GM12878 (cell line): ENCODE results near the gene RPS23. TPM values are rescaled to one million over a fixed set of nuclear protein-coding genes. Genes with fewer than 3 reads are reported as not detected.

Experiments
- ATAC-seq: fragments of 200-7000 bp; cut with Tn5 transposase; 3 replicates; pipeline ENCODE4 v1.9.1; 2020; ENCODE audit warnings: mild to moderate bottlenecking, moderate library complexity
- BruUV-seq: library from RNA; stranded (reverse); fragments of 400-500 nt; replicated peaks from 2 replicates; lab custom pipeline; 2021; lab: Mats Ljungman, UMichigan
- CTCF ChIA-PET: fragments of 300-600 bp; sonication (Branson Sonifier 250); formaldehyde crosslinking; extraction: SDS; loops from one replicate; lab custom pipeline; 2021; ENCODE audit warnings: inconsistent platforms; lab: Yijun Ruan, JAX
- POLR2A ChIA-PET: fragments of 350-600 bp; formaldehyde crosslinking; extraction: SDS; loops from one replicate; lab custom pipeline; 2021; ENCODE audit warnings: inconsistent platforms; lab: Charles Lee
- RAD21 ChIA-PET: fragments of 300-600 bp; sonication (Branson Sonifier 250); formaldehyde crosslinking; loops from one replicate; lab custom pipeline; 2023; ENCODE audit warnings: antibody characterized with exemption; ENCODE audit not compliant: unreplicated experiment; lab: Charles Lee
- SMC1A ChIA-PET: fragments of 300-600 bp; sonication (Branson Sonifier 250); formaldehyde crosslinking; loops from one replicate; lab custom pipeline; 2023; ENCODE audit not compliant: unreplicated experiment, uncharacterized antibody; lab: Charles Lee
- DNase-seq: peaks from one replicate; pipeline ENCODE4 v3.0.0-alpha.2; 2011; ENCODE audit warnings: low read depth, low spot score
- FAIRE-seq: peaks from 3 replicates; lab custom pipeline; 2011; peaks lifted over from hg19 to GRCh38; lab: Jason Lieb, UNC
- H2AFZ ChIP-seq: 2 replicates; pipeline ENCODE4 v1.6.0; 2011; ENCODE audit warnings: low read depth, low read length, control low read depth; ENCODE audit not compliant: control insufficient read depth
- H3K27ac ChIP-seq: 2 replicates; pipeline ENCODE4 v1.5.1; 2011; ENCODE audit warnings: control low read depth; ENCODE audit not compliant: control insufficient read depth, insufficient read depth
- H3K27me3 ChIP-seq, 2 experiments: replicated peaks in 1 of 2; 2 replicates each; pipeline versions ENCODE4 v1.6.0 to v1.6.1; 2011; ENCODE audit warnings: low read length in 1 of 2; ENCODE audit not compliant: control insufficient read depth in 2 of 2, insufficient read depth in 2 of 2
- H3K36me3 ChIP-seq, 2 experiments: 2 replicates each; pipeline ENCODE4 v1.5.1; 2011; ENCODE audit warnings: low read length in 1 of 2; ENCODE audit not compliant: control insufficient read depth in 2 of 2, insufficient read depth in 2 of 2
- H3K4me1 ChIP-seq: 2 replicates; pipeline ENCODE4 v1.6.1; 2011; ENCODE audit warnings: mild to moderate bottlenecking, low read length, moderate library complexity, mixed read lengths; ENCODE audit not compliant: control insufficient read depth, insufficient read depth
- H3K4me2 ChIP-seq: 2 replicates; pipeline ENCODE4 v1.6.0; 2011; ENCODE audit warnings: control low read depth; ENCODE audit not compliant: control insufficient read depth, insufficient read depth
- H3K4me3 ChIP-seq: fragments of 200-600 bp; sonication (generic); 2 replicates; pipeline ENCODE4 v1.5.1; 2016
- H3K79me2 ChIP-seq: 2 replicates; pipeline ENCODE4 v1.6.0; 2011; ENCODE audit warnings: low read length; ENCODE audit not compliant: control insufficient read depth, insufficient read depth
- H3K9ac ChIP-seq: 2 replicates; pipeline ENCODE4 v1.8.0; 2011; ENCODE audit warnings: low read length, control low read depth, mixed read lengths; ENCODE audit not compliant: control insufficient read depth, insufficient read depth
- H3K9me3 ChIP-seq: replicated peaks from 3 replicates; pipeline ENCODE4 v1.5.1; 2011; ENCODE audit warnings: mild to moderate bottlenecking, low read length; ENCODE audit not compliant: control insufficient read depth, insufficient read depth
- H4K20me1 ChIP-seq: 2 replicates; pipeline ENCODE4 v1.6.0; 2011; ENCODE audit not compliant: control insufficient read depth, insufficient read depth
- ASH2L ChIP-seq: fragments of 300-600, 200-600 bp; sonication (generic); IDR thresholded peaks from 2 replicates; pipeline ENCODE4 v1.6.1; 2017; ENCODE audit warnings: low read depth, mild to moderate bottlenecking, borderline replicate concordance
- FOXM1 ChIP-seq: IDR thresholded peaks from 2 replicates; pipeline ENCODE4 v1.6.1; 2012; ENCODE audit warnings: low read depth, mild to moderate bottlenecking, inconsistent platforms, low read length, moderate library complexity
- LARP7 ChIP-seq: fragments of 450-650 bp; IDR thresholded peaks from 2 replicates; pipeline ENCODE4 v1.6.1; 2017; ENCODE audit warnings: mild to moderate bottlenecking
- MTA3 ChIP-seq: IDR thresholded peaks from 2 replicates; pipeline ENCODE4 v1.6.1; 2012; ENCODE audit warnings: low read length, inconsistent platforms, borderline replicate concordance
- NFYB ChIP-seq: IDR thresholded peaks from 2 replicates; pipeline ENCODE4 v1.6.1; 2011; ENCODE audit warnings: low read depth, mild to moderate bottlenecking, low read length, improper control_type of control experiment, moderate library complexity; ENCODE audit not compliant: insufficient read depth
- NRF1 ChIP-seq: conservative IDR thresholded peaks from 2 replicates; pipeline ENCODE4 v1.6.1; 2011; ENCODE audit warnings: mild to moderate bottlenecking, low read depth, low read length, improper control_type of control experiment
- POLR2AphosphoS5 ChIP-seq: IDR thresholded peaks from 2 replicates; pipeline ENCODE4 v1.6.1; 2011; ENCODE audit warnings: mild to moderate bottlenecking, low read length, inconsistent platforms
- POU2F2 ChIP-seq: IDR thresholded peaks from 3 replicates; pipeline ENCODE4 v1.6.1; 2011; ENCODE audit warnings: low read depth, mild to moderate bottlenecking, low read length, borderline replicate concordance
- RB1 ChIP-seq: fragments of 450-650 bp; formaldehyde crosslinking; IDR thresholded peaks from 2 replicates; pipeline ENCODE4 v1.6.1; 2017; ENCODE audit warnings: mild to moderate bottlenecking, borderline replicate concordance
- SIN3A ChIP-seq: IDR thresholded peaks from 2 replicates; pipeline ENCODE4 v1.6.1; 2012; ENCODE audit warnings: low read depth, low read length, improper control_type of control experiment
- SIX5 ChIP-seq: IDR thresholded peaks from 2 replicates; pipeline ENCODE4 v1.6.1; 2011; ENCODE audit warnings: mild to moderate bottlenecking, low read depth, low read length, moderate library complexity; ENCODE audit not compliant: severe bottlenecking
- SMARCA5 ChIP-seq: fragments of 450-650 bp; IDR thresholded peaks from 2 replicates; pipeline ENCODE4 v1.6.1; 2017; ENCODE audit warnings: mild to moderate bottlenecking
- SUZ12 ChIP-seq: fragments of 200-600 bp; sonication (generic); IDR thresholded peaks from one replicate; pipeline ENCODE4 v1.6.1; 2018; ENCODE audit warnings: antibody characterized with exemption, mild to moderate bottlenecking; ENCODE audit not compliant: unreplicated experiment
- YBX1 ChIP-seq: fragments of 450-650 bp; IDR thresholded peaks from 2 replicates; pipeline ENCODE4 v1.6.1; 2016; ENCODE audit warnings: antibody characterized with exemption
- WGBS: methylation state at CpG from one replicate; pipeline ENCODE4 v1.1.6; 2016; ENCODE audit warnings: low lambda C conversion rate; ENCODE audit not compliant: insufficient replicate concordance, insufficient coverage; ENCODE audit errors: missing lambda C conversion rate; 5-methylcytosine and 5-hydroxymethylcytosine counted together
- in situ Hi-C: fragments of 300-500 bp; cut with MboI; formaldehyde crosslinking; loops from 9 replicates; pipeline ENCODE4 v1.14.3; 2018; ENCODE audit warnings: mixed read lengths
- intact Hi-C: fragments of 100-400 bp; cut with micrococcal nuclease; formaldehyde crosslinking; loops from one replicate; pipeline ENCODE4 v1.14.2; 2022; ENCODE audit not compliant: unreplicated experiment
- polyA plus RNA-seq, 11 experiments: library from polyadenylated mRNA; depleted of rRNA in 4 of 11; unstranded in 6 of 11; stranded (reverse) in 5 of 11; fragments of >200 nt; fragmentation: Nextera tagmentation in 4 of 11; fragmentation: Illumina TruSeq in 1 of 11; extraction: Ambion mirVana in 4 of 11; extraction: Trizol in 1 of 11; gene quantifications; 1 replicate in 1 of 11; 2 replicates in 10 of 11; pipeline versions ENCODE4 v1.2.1 to v1.2.3, GENCODE V29; 2011 to 2016; ENCODE audit warnings: inconsistent platforms in 2 of 11, missing spikeins in 2 of 11, low read depth in 1 of 11
- total RNA-seq, 4 experiments: library from RNA; depleted of rRNA in 3 of 4; stranded (reverse); fragments of >200 nt in 3 of 4; fragmentation: Illumina TruSeq in 1 of 4; extraction: Trizol in 1 of 4; gene quantifications; 2 replicates each; pipeline versions ENCODE4 v1.2.1 to v1.2.3, GENCODE V29; 2013 to 2021
- TF ChIP-seq, protein P1 (sequence below): fragments of 450-650 bp; IDR thresholded peaks from 2 replicates; pipeline ENCODE4 v1.6.1; 2018; ENCODE audit warnings: borderline replicate concordance, mild to moderate bottlenecking; ENCODE audit not compliant: partially characterized antibody
- TF ChIP-seq, protein P2 (sequence below): IDR thresholded peaks from 2 replicates; pipeline ENCODE4 v1.6.1; 2011; ENCODE audit warnings: low read depth, low read length, improper control_type of control experiment, borderline replicate concordance
- TF ChIP-seq, protein P3 (sequence below): fragments of 150-350 bp; IDR thresholded peaks from 2 replicates; pipeline ENCODE4 v1.6.1; 2014; ENCODE audit warnings: mild to moderate bottlenecking, low read depth, low read length
- TF ChIP-seq, protein P4 (sequence below): fragments of 450-650 bp; IDR thresholded peaks from 2 replicates; pipeline ENCODE4 v1.6.1; 2017; ENCODE audit warnings: mild to moderate bottlenecking

RPS23 gene
- total and polyA plus RNA-seq, 10 of the 15 experiments (the other 5 are each of a cell fraction or from before 2014, with no cell fraction given) = 2,489 to 8,145 (median 5,256) TPM

DNA sequence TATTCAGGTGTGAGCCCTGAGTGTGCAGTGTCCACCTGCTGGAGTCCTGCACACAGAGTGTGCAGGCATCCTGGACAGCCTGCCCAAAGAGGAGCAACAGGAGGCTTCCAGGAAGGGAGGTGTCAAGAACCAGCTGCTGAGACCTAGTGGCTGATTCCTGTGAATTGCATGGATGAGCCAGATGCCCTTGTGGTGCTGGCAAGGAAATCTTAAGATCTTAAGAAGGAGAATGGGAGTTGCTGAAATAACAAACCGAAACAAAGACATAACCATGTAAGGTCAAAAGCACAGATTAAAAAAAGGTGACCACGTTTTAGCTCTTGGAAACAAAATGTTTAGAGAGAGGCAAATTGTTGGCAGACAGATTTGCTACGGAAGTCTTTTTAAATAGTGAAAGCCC lies 29.3 kb upstream of the RPS23 start:
- no peak for TF ChIP-seq MTA3
- no peak for TF ChIP-seq LARP7
- TF ChIP-seq ASH2L = no peak
- TF ChIP-seq SIN3A = no peak
- no peak for TF ChIP-seq YBX1
- no peak for TF ChIP-seq SMARCA5
- TF ChIP-seq FOXM1 = no peak
- TF ChIP-seq SUZ12 = no peak
- TF ChIP-seq NFYB = no peak
- TF ChIP-seq POLR2AphosphoS5 = no peak
- no peak for TF ChIP-seq POU2F2
- TF ChIP-seq RB1 = no peak
- no peak for TF ChIP-seq NRF1
- TF ChIP-seq, protein P1, sequence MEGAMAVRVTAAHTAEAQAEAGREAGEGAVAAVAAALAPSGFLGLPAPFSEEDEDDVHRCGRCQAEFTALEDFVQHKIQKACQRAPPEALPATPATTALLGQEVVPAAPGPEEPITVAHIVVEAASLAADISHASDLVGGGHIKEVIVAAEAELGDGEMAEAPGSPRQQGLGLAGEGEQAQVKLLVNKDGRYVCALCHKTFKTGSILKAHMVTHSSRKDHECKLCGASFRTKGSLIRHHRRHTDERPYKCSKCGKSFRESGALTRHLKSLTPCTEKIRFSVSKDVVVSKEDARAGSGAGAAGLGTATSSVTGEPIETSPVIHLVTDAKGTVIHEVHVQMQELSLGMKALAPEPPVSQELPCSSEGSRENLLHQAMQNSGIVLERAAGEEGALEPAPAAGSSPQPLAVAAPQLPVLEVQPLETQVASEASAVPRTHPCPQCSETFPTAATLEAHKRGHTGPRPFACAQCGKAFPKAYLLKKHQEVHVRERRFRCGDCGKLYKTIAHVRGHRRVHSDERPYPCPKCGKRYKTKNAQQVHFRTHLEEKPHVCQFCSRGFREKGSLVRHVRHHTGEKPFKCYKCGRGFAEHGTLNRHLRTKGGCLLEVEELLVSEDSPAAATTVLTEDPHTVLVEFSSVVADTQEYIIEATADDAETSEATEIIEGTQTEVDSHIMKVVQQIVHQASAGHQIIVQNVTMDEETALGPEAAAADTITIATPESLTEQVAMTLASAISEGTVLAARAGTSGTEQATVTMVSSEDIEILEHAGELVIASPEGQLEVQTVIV = no peak
- TF ChIP-seq, protein P2, sequence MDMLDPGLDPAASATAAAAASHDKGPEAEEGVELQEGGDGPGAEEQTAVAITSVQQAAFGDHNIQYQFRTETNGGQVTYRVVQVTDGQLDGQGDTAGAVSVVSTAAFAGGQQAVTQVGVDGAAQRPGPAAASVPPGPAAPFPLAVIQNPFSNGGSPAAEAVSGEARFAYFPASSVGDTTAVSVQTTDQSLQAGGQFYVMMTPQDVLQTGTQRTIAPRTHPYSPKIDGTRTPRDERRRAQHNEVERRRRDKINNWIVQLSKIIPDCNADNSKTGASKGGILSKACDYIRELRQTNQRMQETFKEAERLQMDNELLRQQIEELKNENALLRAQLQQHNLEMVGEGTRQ = no peak
- no peak for TF ChIP-seq SIX5
- TF ChIP-seq, protein P3, sequence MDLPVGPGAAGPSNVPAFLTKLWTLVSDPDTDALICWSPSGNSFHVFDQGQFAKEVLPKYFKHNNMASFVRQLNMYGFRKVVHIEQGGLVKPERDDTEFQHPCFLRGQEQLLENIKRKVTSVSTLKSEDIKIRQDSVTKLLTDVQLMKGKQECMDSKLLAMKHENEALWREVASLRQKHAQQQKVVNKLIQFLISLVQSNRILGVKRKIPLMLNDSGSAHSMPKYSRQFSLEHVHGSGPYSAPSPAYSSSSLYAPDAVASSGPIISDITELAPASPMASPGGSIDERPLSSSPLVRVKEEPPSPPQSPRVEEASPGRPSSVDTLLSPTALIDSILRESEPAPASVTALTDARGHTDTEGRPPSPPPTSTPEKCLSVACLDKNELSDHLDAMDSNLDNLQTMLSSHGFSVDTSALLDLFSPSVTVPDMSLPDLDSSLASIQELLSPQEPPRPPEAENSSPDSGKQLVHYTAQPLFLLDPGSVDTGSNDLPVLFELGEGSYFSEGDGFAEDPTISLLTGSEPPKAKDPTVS = no peak
- TF ChIP-seq, protein P4, sequence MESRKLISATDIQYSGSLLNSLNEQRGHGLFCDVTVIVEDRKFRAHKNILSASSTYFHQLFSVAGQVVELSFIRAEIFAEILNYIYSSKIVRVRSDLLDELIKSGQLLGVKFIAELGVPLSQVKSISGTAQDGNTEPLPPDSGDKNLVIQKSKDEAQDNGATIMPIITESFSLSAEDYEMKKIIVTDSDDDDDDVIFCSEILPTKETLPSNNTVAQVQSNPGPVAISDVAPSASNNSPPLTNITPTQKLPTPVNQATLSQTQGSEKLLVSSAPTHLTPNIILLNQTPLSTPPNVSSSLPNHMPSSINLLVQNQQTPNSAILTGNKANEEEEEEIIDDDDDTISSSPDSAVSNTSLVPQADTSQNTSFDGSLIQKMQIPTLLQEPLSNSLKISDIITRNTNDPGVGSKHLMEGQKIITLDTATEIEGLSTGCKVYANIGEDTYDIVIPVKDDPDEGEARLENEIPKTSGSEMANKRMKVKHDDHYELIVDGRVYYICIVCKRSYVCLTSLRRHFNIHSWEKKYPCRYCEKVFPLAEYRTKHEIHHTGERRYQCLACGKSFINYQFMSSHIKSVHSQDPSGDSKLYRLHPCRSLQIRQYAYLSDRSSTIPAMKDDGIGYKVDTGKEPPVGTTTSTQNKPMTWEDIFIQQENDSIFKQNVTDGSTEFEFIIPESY = no peak
- no peak overlapping the region for H3K4me3 ChIP-seq
- no peak overlapping the region for H3K27ac ChIP-seq
- no peaks in the 10 kb centered on the region; the same call in 2 of the 3 replicates for H3K9me3 ChIP-seq
- 94% methylated on average over 3 of the region's 3 CpGs for WGBS
- RAD21 ChIA-PET = no interaction called here
- POLR2A ChIA-PET = no interaction called here
- CTCF ChIA-PET = no interaction called here
- no peaks in the 10 kb centered on the region for H4K20me1 ChIP-seq
- DNase-seq = no peak
- H3K4me2 ChIP-seq = no peak overlapping the region
- no peaks in the 10 kb centered on the region for H3K36me3 ChIP-seq
- BruUV-seq = no TSS peak
- H3K27me3 ChIP-seq = no peaks in the 10 kb centered on the region
- H3K9ac ChIP-seq = no peak overlapping the region
- FAIRE-seq = no peak
- H3K79me2 ChIP-seq = no peaks in the 10 kb centered on the region
- no peak overlapping the region for H2AFZ ChIP-seq
- H3K4me1 ChIP-seq = no peaks in the 10 kb centered on the region
- in situ Hi-C loops = no loop called here
- intact Hi-C loops = no loop called here
- SMC1A ChIA-PET = interaction anchor here (1.1 kb wide), 2 partner anchors 16 to 20 kb away, joined by 4 to 5 read pairs; no protein-coding TSS in a partner anchor
- no peak for ATAC-seq
